Measurements from ENCODE around the gene ARHGAP11B.
"Not testable (repeated sequence)": the region's sequence is repeated elsewhere in the genome, so short reads cannot be mapped to it uniquely, and the experiment has no call there.

The ARHGAP11B gene

GRCh38 chr15:30625436-30626193 is at the start of gene ARHGAP11B:
Gene ARHGAP11B (plus strand): TSS chr15:30626128.
- DNase-seq: not testable (repeated sequence)

DNA sequence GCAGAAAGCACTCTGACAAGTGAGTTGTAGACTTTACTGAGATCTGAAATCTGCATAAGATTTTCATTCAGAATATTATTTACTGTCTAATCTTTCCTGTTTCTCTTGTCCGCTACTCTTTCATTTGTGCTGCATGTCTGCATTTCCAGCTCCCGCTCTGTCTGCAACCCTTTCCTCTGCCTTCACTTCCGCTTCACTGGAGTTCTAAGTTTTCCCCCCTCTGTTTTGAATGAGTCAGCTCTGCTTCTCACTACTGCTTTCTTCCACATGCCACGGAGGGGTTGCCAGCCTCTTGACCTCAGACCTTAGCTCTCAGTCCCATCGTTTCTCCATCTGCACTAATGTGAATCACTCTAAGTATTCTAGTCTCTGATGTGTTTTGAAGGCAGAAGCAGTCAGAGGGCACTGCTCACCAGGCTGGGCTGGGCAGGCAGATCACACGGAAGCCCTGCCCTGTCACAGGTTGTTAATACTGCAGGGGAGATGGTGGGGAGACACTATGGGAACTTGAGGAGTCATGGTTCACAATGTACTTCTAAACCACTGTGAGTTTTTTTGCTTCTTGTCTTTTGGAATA is 46.4 kb upstream of the ARHGAP11B start:
- not testable (repeated sequence) for DNase-seq

GRCh38 chr15:30580716-30581115 is 45.2 kb upstream of the ARHGAP11B start:
- not testable (repeated sequence) for DNase-seq

- not testable (repeated sequence) for DNase-seq
Observed at GRCh38 chr15:30598953-30599352, 27.0 kb upstream of the ARHGAP11B start.

- DNase-seq: not testable (repeated sequence)
Observed at GRCh38 chr15:30603796-30604195, 22.1 kb upstream of the ARHGAP11B start, which contains the start of gene GOLGA8H. Gene GOLGA8H (plus strand): TSS chr15:30604028. CDS start chr15:30604126, 98 bp downstream.

DNA sequence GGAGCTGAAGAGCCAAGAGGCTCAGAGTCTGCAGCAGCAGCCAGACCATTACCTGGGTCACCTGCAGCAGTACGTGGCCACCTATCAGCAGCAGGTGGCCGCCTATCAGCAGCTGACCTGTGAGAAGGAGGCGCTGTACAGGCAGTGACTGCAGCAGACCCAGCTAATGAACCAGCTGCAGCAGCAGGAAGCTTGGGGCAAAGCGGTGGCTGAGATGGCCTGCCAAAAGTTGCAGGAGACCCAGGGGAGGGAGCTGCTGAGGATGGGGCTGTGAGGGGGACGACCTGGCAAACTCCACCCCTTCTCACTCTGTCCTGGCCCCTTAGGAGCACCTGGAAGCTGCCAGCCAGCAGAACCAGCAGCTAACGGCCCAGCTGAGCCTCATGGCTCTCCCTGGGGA is 13.7 kb upstream of the ARHGAP11B start:
- not testable (repeated sequence) for DNase-seq

DNA sequence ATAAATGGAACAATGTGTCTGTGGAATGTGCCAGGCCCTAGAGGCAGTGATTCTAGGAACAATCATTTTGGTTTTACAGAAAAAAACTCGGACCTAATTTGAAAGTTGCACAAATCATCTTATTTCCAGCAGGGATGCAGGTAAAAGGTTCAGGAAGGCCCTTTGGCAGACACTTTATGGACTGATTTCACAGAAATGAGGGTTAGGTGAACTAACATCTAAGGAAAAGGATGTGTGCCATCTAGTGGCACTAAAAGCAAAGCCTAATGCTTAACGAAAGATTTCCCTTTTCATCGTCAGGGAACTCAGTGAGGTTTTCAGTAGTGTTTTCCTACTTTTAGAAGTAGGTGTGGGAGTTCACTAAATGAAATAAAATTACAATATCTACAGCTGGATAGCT is 4.6 kb upstream of the ARHGAP11B start:
- DNase-seq: not testable (repeated sequence)

- not testable (repeated sequence) for DNase-seq
Observed at GRCh38 chr15:30626194-30626565, 252 bp downstream of the ARHGAP11B start.

DNA sequence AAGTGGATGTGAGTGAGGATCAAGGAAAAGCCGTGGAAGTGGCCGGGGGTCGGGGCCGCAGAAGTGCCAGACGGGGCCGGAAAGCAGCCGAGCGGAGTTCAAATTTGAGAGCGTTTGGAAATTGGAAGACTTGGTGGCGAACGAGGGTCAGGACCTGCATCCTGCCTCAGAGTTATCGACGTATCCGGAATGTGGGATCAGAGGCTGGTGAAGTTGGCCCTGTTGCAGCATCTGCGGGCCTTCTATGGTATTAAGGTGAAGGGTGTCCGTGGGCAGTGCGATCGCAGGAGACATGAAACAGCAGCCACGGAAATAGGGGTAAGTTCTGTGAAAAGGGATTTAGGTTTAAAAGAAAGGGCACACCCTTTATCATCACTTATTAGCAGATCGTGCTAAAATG is 704 bp downstream of the ARHGAP11B start:
- not testable (repeated sequence) for DNase-seq

- DNase-seq: no peak
Observed at GRCh38 chr15:30650012-30650929, 24.3 kb downstream of the ARHGAP11B start.

GRCh38 chr15:30661154-30661553 is 35.2 kb downstream of the ARHGAP11B start:
- not testable (repeated sequence) for DNase-seq

DNA sequence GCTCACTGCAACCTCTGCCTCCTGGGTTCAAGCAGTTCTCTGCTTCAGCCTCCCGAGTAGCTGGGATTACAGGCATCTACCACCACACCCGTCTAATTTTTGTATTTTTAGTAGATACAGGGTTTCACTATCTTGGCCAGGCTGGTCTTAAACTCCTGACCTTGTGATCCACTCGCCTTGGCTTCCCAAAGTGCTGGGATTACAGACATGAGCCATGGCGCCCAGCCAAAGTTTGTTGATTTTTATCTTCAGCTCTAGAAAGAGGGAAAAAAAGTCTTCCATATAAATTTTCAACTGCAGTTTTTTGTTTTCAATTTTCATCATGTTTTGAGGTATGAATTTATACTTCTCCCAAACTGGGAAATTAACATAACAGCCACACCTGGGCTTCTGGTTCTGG is 43.7 kb downstream of the ARHGAP11B start:
- DNase-seq: not testable (repeated sequence)

GRCh38 chr15:30670056-30670455 is 44.1 kb downstream of the ARHGAP11B start:
- DNase-seq: no peak

GRCh38 chr15:30671309-30671708 is 45.4 kb downstream of the ARHGAP11B start:
- DNase-seq: no peak

DNA sequence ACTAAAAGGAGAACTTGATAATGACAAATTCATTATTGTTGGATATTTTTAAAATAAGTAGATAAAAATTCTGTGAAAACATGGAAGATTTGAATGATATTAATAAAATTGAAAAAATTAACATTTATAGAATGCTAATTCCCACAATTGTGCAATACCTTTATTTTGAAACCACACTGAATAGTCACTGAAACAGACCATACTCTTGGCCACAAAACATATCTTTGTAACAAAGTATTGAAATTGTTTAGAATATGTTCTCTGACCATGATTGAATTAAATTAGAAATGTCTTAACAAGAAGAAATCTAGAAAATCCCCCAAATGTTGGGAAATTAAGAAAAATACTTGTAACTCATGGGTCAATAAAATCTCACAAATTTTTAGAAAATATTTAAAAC is 49.2 kb downstream of the ARHGAP11B start:
- DNase-seq: no peak

DNA sequence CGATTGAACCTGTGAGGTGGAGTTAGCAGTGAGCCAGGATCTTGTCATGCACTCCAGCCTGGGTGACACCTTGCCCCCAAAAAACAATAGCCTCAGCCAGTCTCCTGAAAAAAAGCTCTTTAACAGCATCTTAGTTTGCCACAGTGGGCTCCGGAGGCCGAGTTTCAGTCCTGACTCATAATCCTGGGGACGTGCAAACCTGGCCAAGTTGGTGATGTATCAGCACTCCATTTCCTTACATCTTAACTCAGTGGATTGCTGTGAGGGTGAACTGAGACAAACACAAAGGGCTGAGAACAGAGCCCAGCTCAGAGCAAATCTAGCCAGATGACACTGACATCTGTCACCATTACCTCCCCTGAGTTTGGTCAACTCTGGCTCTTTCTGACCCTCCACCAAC is 50.0 kb downstream of the ARHGAP11B start:
- not testable (repeated sequence) for DNase-seq

GRCh38 chr15:30680997-30681396 is 55.1 kb downstream of the ARHGAP11B start:
- not testable (repeated sequence) for DNase-seq

- not testable (repeated sequence) for DNase-seq
Observed at GRCh38 chr15:30685709-30686285, 59.9 kb downstream of the ARHGAP11B start.

- DNase-seq: not testable (repeated sequence)
Observed at GRCh38 chr15:30686651-30687050, 60.7 kb downstream of the ARHGAP11B start.
